Suprapubic skin (tissue), 3 donors: ENCODE data around the gene RTP5.

ENCODE experiments used
- CTCF ChIP-seq, 2 donors: fragments of 200-600 bp in 1 of 2; fragments of 450-650 bp in 1 of 2; sonication (generic) in 1 of 2; IDR thresholded peaks; one replicate each; pipeline ENCODE4 v1.5.1; 2016 to 2019; ENCODE audit warnings: antibody characterized with exemption in 2 of 2, mild to moderate bottlenecking in 1 of 2, moderate library complexity in 1 of 2
- POLR2A ChIP-seq, 2 donors: fragments of 450-650 bp; IDR thresholded peaks; one replicate each; pipeline ENCODE4 v1.6.1; 2017; ENCODE audit warnings: antibody characterized with exemption in 2 of 2, mild to moderate bottlenecking in 2 of 2, moderate library complexity in 2 of 2

GRCh38 chr2:241842620-241843211 lies 26.8 kb upstream of the RTP5 start:
- TF ChIP-seq CTCF (IDR thresholded peaks at IDR 0.05) (no peak), POLR2A (IDR thresholded peaks at IDR 0.05) (no peak)
